Neural progenitor cell (in vitro differentiated cells): ENCODE measurements around the gene SLC25A29. TPM values are rescaled to one million over a fixed set of nuclear protein-coding genes. Genes with fewer than 3 reads are reported as not detected.

Experiments used
- DNase-seq: peaks from one replicate; pipeline ENCODE4 v3.0.0-alpha.2; 2016; ENCODE audit warnings: low spot score
- H2AFZ ChIP-seq: fragments of 200-600 bp; sonication (generic); replicated peaks from 2 replicates; pipeline ENCODE4 v1.6.1; 2016; ENCODE audit warnings: antibody characterized with exemption
- H3F3A ChIP-seq: fragments of 200-600 bp; sonication (generic); 2 replicates; pipeline ENCODE4 v1.6.1; 2016; ENCODE audit warnings: antibody characterized with exemption, low read depth
- H3K27ac ChIP-seq: fragments of 200-600 bp; sonication (generic); 2 replicates; pipeline ENCODE4 v1.5.1; 2016; ENCODE audit warnings: mild to moderate bottlenecking
- H3K27me3 ChIP-seq: fragments of 200-600 bp; sonication (generic); 2 replicates; pipeline ENCODE4 v1.6.1; 2016; ENCODE audit warnings: mild to moderate bottlenecking, moderate library complexity
- H3K36me3 ChIP-seq: fragments of 200-600 bp; sonication (generic); 2 replicates; pipeline ENCODE4 v1.5.1; 2016
- H3K4me1 ChIP-seq: fragments of 200-600 bp; sonication (generic); 2 replicates; pipeline ENCODE4 v1.6.1; 2016; ENCODE audit warnings: mixed run types
- H3K4me2 ChIP-seq: fragments of 200-600 bp; sonication (generic); 2 replicates; pipeline ENCODE4 v1.6.1; 2016
- H3K4me3 ChIP-seq: fragments of 200-600 bp; sonication (generic); 2 replicates; pipeline ENCODE4 v1.5.1; 2016
- H3K79me2 ChIP-seq: fragments of 200-600 bp; sonication (generic); 2 replicates; pipeline ENCODE4 v1.6.1; 2016; ENCODE audit warnings: low read depth
- H3K9ac ChIP-seq: fragments of 200-600 bp; sonication (generic); 2 replicates; pipeline ENCODE4 v1.6.1; 2016
- H3K9me3 ChIP-seq: fragments of 200-600 bp; sonication (generic); 2 replicates; pipeline ENCODE4 v1.5.1; 2016; ENCODE audit warnings: low read depth
- H4K20me1 ChIP-seq: fragments of 200-600 bp; sonication (generic); 2 replicates; pipeline ENCODE4 v1.6.1; 2016; ENCODE audit warnings: low read depth
- H3K27ac Mint-ChIP-seq: 3 replicates; pipeline ENCODE4 v1.8.0; 2021; ENCODE audit warnings: mixed read lengths
- H3K27me3 Mint-ChIP-seq: 2 replicates; pipeline ENCODE4 v1.8.0; 2022; ENCODE audit warnings: low read depth, mild to moderate bottlenecking, inconsistent platforms, moderate library complexity, mixed read lengths; ENCODE audit not compliant: insufficient read depth
- H3K36me3 Mint-ChIP-seq: 3 replicates; pipeline ENCODE4 v1.8.0; 2021; ENCODE audit warnings: mixed read lengths
- H3K4me1 Mint-ChIP-seq: 3 replicates; pipeline ENCODE4 v1.8.0; 2021; ENCODE audit warnings: mixed read lengths
- H3K4me3 Mint-ChIP-seq: 3 replicates; pipeline ENCODE4 v1.8.0; 2021; ENCODE audit warnings: mild to moderate bottlenecking, moderate library complexity, mixed read lengths
- H3K9me3 Mint-ChIP-seq: 3 replicates; pipeline ENCODE4 v1.8.0; 2020; ENCODE audit warnings: mixed read lengths
- CTCF ChIP-seq: fragments of 200-600 bp; sonication (generic); IDR thresholded peaks from 2 replicates; pipeline ENCODE4 v1.5.1; 2017; ENCODE audit warnings: antibody characterized with exemption, mild to moderate bottlenecking
- EZH2 ChIP-seq: fragments of 200-600 bp; sonication (generic); IDR thresholded peaks from 2 replicates; pipeline ENCODE4 v1.6.1; 2017; ENCODE audit warnings: antibody characterized with exemption, mild to moderate bottlenecking, moderate library complexity
- EZH2phosphoT487 ChIP-seq: fragments of 200-600 bp; sonication (generic); IDR thresholded peaks from 2 replicates; pipeline ENCODE4 v1.6.1; 2017; ENCODE audit warnings: antibody characterized with exemption
- total RNA-seq: library from RNA; depleted of rRNA; stranded (reverse); fragments of >200 nt; gene quantifications from 2 replicates; pipeline ENCODE4 v1.2.3, GENCODE V29; 2015; ENCODE audit warnings: low replicate concordance

The SLC25A29 gene
- total RNA-seq, 1 donor from 2014 or later, result 103 TPM

- DNase-seq, result no peak
- Histone ChIP-seq H3K4me2 (no peak overlapping the region), H3K79me2 (no peaks in the 10 kb centered on the region), H3K27me3 (no peaks in the 10 kb centered on the region), H3F3A (no peaks in the 10 kb centered on the region), H3K27ac (no peak overlapping the region), H3K4me1 (peaks cover 5% of the 10 kb centered on the region), H4K20me1 (no peaks in the 10 kb centered on the region), H3K36me3 (no peaks in the 10 kb centered on the region), H3K9ac (no peak overlapping the region), H3K4me3 (no peak overlapping the region), H2AFZ (no peak overlapping the region), H3K9me3 (no peaks in the 10 kb centered on the region)
- TF ChIP-seq EZH2 (no peak), CTCF (no peak), EZH2phosphoT487 (no peak)
- no peak overlapping the region for H3K4me3 Mint-ChIP-seq
- H3K36me3 Mint-ChIP-seq, result no peaks in the 10 kb centered on the region
- H3K9me3 Mint-ChIP-seq, result no peaks in the 10 kb centered on the region
- peaks cover 7% of the 10 kb centered on the region for H3K27me3 Mint-ChIP-seq
- H3K4me1 Mint-ChIP-seq, result peaks cover 6% of the 10 kb centered on the region
- H3K27ac Mint-ChIP-seq, result no peak overlapping the region
These were observed 22.4 kb upstream of the SLC25A29 start for GRCh38 chr14:100328495-100329163.

- H3K4me3 ChIP-seq, result no peak overlapping the region
- no peaks in the 10 kb centered on the region for H3K9me3 ChIP-seq
- H3K4me1 Mint-ChIP-seq, result peaks cover 6% of the 10 kb centered on the region
- no peak overlapping the region for H3K4me2 ChIP-seq
- H3K79me2 ChIP-seq, result no peaks in the 10 kb centered on the region
- no peak overlapping the region for H3K27ac Mint-ChIP-seq
- no peaks in the 10 kb centered on the region for H3K36me3 Mint-ChIP-seq
- H3K9ac ChIP-seq, result no peak overlapping the region
- no peak overlapping the region for H3K4me3 Mint-ChIP-seq
- H3K27ac ChIP-seq, result no peak overlapping the region
- peaks cover 7% of the 10 kb centered on the region for H3K27me3 Mint-ChIP-seq
- no peaks in the 10 kb centered on the region for H3F3A ChIP-seq
- H2AFZ ChIP-seq, result no peak overlapping the region
- no peaks in the 10 kb centered on the region for H3K9me3 Mint-ChIP-seq
- H3K4me1 ChIP-seq, result peaks cover 5% of the 10 kb centered on the region
- H3K27me3 ChIP-seq, result no peaks in the 10 kb centered on the region
- H3K36me3 ChIP-seq, result no peaks in the 10 kb centered on the region
- TF ChIP-seq CTCF, result no peak
- no peaks in the 10 kb centered on the region for H4K20me1 ChIP-seq
- DNase-seq, result no peak
These were observed 20.9 kb upstream of the SLC25A29 start for GRCh38 chr14:100327128-100327527.

GRCh38 chr14:100325958-100326357 lies 19.7 kb upstream of the SLC25A29 start:
- Histone ChIP-seq H3K4me3 (no peak overlapping the region), H3K27me3 (no peaks in the 10 kb centered on the region), H4K20me1 (no peaks in the 10 kb centered on the region), H3F3A (no peaks in the 10 kb centered on the region), H3K36me3 (no peaks in the 10 kb centered on the region), H3K4me1 (peaks cover 5% of the 10 kb centered on the region), H2AFZ (no peak overlapping the region), H3K27ac (no peak overlapping the region), H3K4me2 (no peak overlapping the region), H3K9ac (no peak overlapping the region), H3K79me2 (no peaks in the 10 kb centered on the region), H3K9me3 (no peaks in the 10 kb centered on the region)
- no peak for TF ChIP-seq EZH2phosphoT487
- no peak for TF ChIP-seq EZH2
- TF ChIP-seq CTCF, result no peak
- Mint-ChIP-seq H3K4me1 (peaks cover 3% of the 10 kb centered on the region), H3K9me3 (no peaks in the 10 kb centered on the region), H3K36me3 (no peaks in the 10 kb centered on the region), H3K27ac (no peak overlapping the region), H3K27me3 (peaks cover 4% of the 10 kb centered on the region), H3K4me3 (no peak overlapping the region)
- DNase-seq, result no peak
